ENCODE measurements around the gene PPP2R2D.

GRCh38 chr10:131926253-131926652, 25.4 kb downstream of the PPP2R2D start:
- TF ChIP-seq ISL1 (CRISPR knock-in tag; IDR thresholded peaks at IDR 0.05): no peak
- no peak for TF ChIP-seq CSRNP3 (CRISPR knock-in tag; IDR thresholded peaks at IDR 0.05)
- no peak for TF ChIP-seq ZNF565 (CRISPR knock-in tag; conservative IDR thresholded peaks at IDR 0.05; ENCODE audit: low read depth)

Measured in SK-N-SH treated with all-trans-retinoic acid at 6 μM for 48 hours (cell line).